PC-9 (cell line): Measurements from ENCODE around the gene USP9X. TPM values are rescaled to one million over a fixed set of nuclear protein-coding genes. Genes with fewer than 3 reads are reported as not detected.

Experiments used
- BruUV-seq: library from RNA; stranded (reverse); fragments of 400-500 nt; replicated peaks from 2 replicates; lab custom pipeline; 2021; lab: Mats Ljungman, UMichigan
- CTCF ChIA-PET: fragments of 300-600 bp; sonication (Branson Sonifier 250); formaldehyde crosslinking; loops from one replicate; lab custom pipeline; 2022; ENCODE audit warnings: antibody characterized with exemption; lab: Charles Lee
- POLR2A ChIA-PET: fragments of 300-600 bp; sonication (Branson Sonifier 250); formaldehyde crosslinking; loops from one replicate; lab custom pipeline; 2022; ENCODE audit warnings: antibody characterized with exemption; ENCODE audit not compliant: unreplicated experiment; lab: Charles Lee
- DNase-seq, 2 experiments: peaks; one replicate each; pipeline versions ENCODE4 v3.0.0 to v3.0.0-alpha.2; 2015 to 2022; ENCODE audit warnings: mixed read lengths in 1 of 2
- H2AFZ ChIP-seq: fragments of 200-600 bp; sonication (generic); 2 replicates; pipeline ENCODE4 v1.8.1; 2017; ENCODE audit warnings: antibody characterized with exemption
- H3F3A ChIP-seq: fragments of 200-600 bp; sonication (generic); 2 replicates; pipeline ENCODE4 v1.8.1; 2017; ENCODE audit warnings: antibody characterized with exemption, mild to moderate bottlenecking, low read depth; ENCODE audit not compliant: insufficient read depth
- H3K27ac ChIP-seq: fragments of 200-600 bp; sonication (generic); 2 replicates; pipeline ENCODE4 v1.6.1; 2016; ENCODE audit warnings: mixed run types
- H3K27me3 ChIP-seq: fragments of 200-600 bp; sonication (generic); 2 replicates; pipeline ENCODE4 v1.6.1; 2016; ENCODE audit warnings: low read depth, mixed run types; ENCODE audit not compliant: insufficient read depth
- H3K36me3 ChIP-seq: fragments of 200-600 bp; sonication (generic); 2 replicates; pipeline ENCODE4 v1.6.1; 2016; ENCODE audit warnings: low read depth, mixed run types
- H3K4me1 ChIP-seq: fragments of 200-600 bp; sonication (generic); replicated peaks from 2 replicates; pipeline ENCODE4 v1.6.1; 2016; ENCODE audit warnings: mixed run types; ENCODE audit not compliant: insufficient read depth
- H3K4me2 ChIP-seq: fragments of 200-600 bp; sonication (generic); 2 replicates; pipeline ENCODE4 v1.6.1; 2017; ENCODE audit warnings: mixed run types
- H3K4me3 ChIP-seq: fragments of 200-600 bp; sonication (generic); 2 replicates; pipeline ENCODE4 v1.6.1; 2016; ENCODE audit warnings: mixed run types
- H3K79me2 ChIP-seq: fragments of 200-600 bp; sonication (generic); 2 replicates; pipeline ENCODE4 v1.6.1; 2017; ENCODE audit warnings: low read depth, mixed run types
- H3K9me2 ChIP-seq: fragments of 200-600 bp; sonication (generic); 2 replicates; pipeline ENCODE4 v1.8.1; 2017; ENCODE audit warnings: mild to moderate bottlenecking; ENCODE audit not compliant: insufficient read depth
- H3K9me3 ChIP-seq: fragments of 200-600 bp; sonication (generic); 2 replicates; pipeline ENCODE4 v1.8.1; 2016; ENCODE audit warnings: low read depth; ENCODE audit not compliant: insufficient read depth
- H4K20me1 ChIP-seq: fragments of 200-600 bp; sonication (generic); 2 replicates; pipeline ENCODE4 v1.8.1; 2017; ENCODE audit not compliant: insufficient read depth
- EZH2 ChIP-seq: fragments of 200-600 bp; sonication (generic); IDR thresholded peaks from 2 replicates; pipeline ENCODE4 v1.8.0; 2017; ENCODE audit warnings: antibody characterized with exemption, low read depth
- intact Hi-C: fragments of 100-400 bp; cut with micrococcal nuclease; formaldehyde crosslinking; loops from one replicate; pipeline ENCODE4 v1.10.0; 2022; ENCODE audit not compliant: unreplicated experiment
- total RNA-seq: library from RNA; stranded (reverse); gene quantifications from 2 replicates; pipeline ENCODE4 v1.2.3, GENCODE V29; 2021
- TF ChIP-seq, protein P1 (sequence below): fragments of 200-600 bp; sonication (generic); conservative IDR thresholded peaks from 2 replicates; pipeline ENCODE4 v1.6.1; 2017; ENCODE audit warnings: mixed run types, antibody characterized with exemption, mild to moderate bottlenecking, moderate library complexity

Gene USP9X
- total RNA-seq, 1 experiment from 2014 or later = 43.2 TPM

DNA sequence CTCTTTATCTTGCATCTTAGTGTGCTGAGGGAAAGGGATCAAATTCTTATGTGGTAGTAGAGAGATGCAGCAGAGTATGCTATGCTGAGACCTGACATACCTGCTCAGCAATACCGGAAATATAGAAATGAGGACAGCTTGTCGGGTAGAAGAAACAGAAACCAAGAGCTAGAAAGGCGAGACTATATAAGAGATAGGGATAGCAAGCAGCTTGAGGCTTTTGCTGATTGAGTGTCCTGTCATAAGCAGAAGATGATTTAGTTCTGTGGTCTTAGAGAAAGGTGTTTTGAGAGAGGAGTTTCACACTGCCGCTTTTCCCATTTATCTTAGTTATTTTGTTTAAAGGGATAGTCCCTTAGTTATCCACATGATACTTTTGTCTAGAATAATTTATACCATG is 31.7 kb downstream of the USP9X start:
- no peaks in the 10 kb centered on the region for H3K36me3 ChIP-seq
- H3K27ac ChIP-seq = no peak overlapping the region
- intact Hi-C loops = loop anchor here (10.0 kb wide), 1 partner anchor 182 kb away; no protein-coding TSS in a partner anchor
- H3K9me2 ChIP-seq = no peaks in the 10 kb centered on the region
- H3K4me3 ChIP-seq = no peak overlapping the region
- CTCF ChIA-PET = interaction anchor here (0.7 kb wide), 1 partner anchor 31 kb away, joined by 7 read pairs; no protein-coding TSS in a partner anchor
- no TSS peak for BruUV-seq
- H2AFZ ChIP-seq = no peak overlapping the region
- DNase-seq = peak in 1 of 2 experiments; percentile 1
- no peaks in the 10 kb centered on the region for H3K4me1 ChIP-seq
- H3F3A ChIP-seq = no peaks in the 10 kb centered on the region
- no peak overlapping the region for H3K4me2 ChIP-seq
- TF ChIP-seq, protein P1, sequence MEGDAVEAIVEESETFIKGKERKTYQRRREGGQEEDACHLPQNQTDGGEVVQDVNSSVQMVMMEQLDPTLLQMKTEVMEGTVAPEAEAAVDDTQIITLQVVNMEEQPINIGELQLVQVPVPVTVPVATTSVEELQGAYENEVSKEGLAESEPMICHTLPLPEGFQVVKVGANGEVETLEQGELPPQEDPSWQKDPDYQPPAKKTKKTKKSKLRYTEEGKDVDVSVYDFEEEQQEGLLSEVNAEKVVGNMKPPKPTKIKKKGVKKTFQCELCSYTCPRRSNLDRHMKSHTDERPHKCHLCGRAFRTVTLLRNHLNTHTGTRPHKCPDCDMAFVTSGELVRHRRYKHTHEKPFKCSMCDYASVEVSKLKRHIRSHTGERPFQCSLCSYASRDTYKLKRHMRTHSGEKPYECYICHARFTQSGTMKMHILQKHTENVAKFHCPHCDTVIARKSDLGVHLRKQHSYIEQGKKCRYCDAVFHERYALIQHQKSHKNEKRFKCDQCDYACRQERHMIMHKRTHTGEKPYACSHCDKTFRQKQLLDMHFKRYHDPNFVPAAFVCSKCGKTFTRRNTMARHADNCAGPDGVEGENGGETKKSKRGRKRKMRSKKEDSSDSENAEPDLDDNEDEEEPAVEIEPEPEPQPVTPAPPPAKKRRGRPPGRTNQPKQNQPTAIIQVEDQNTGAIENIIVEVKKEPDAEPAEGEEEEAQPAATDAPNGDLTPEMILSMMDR = no peak
- no peak for TF ChIP-seq EZH2
- H3K79me2 ChIP-seq = peaks cover 60% of the 10 kb centered on the region
- H3K9me3 ChIP-seq = no peaks in the 10 kb centered on the region
- POLR2A ChIA-PET = interaction anchor here (0.5 kb wide), 3 partner anchors 30 to 192 kb away, joined by 4 to 11 read pairs (median 8); no protein-coding TSS in a partner anchor
- no peaks in the 10 kb centered on the region for H3K27me3 ChIP-seq
- H4K20me1 ChIP-seq = peaks cover 11% of the 10 kb centered on the region

DNA sequence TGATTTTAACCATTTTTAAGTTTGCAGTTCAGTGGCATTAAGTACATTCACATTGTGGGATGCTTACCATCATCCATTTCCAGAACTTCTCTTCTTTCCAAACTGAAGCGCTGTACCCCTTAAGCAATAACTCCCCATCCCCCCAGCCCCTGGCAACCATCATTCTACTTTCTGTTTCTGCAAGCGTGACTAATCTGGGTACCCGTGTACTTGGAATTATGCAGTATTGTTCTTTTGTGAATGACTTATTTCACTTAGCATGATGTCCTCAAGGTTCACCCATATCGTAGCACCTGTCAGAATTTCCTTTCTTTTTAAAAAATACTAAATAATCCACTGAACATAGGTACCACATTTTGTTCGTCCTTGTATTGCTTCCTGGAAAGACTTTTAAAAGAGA is 32.9 kb downstream of the USP9X start:
- Histone ChIP-seq H3K9me3 (no peaks in the 10 kb centered on the region), H3K4me3 (no peak overlapping the region), H3K27me3 (no peaks in the 10 kb centered on the region), H3K79me2 (peaks cover 66% of the 10 kb centered on the region), H3K4me1 (no peaks in the 10 kb centered on the region), H3K4me2 (no peak overlapping the region), H3K9me2 (no peaks in the 10 kb centered on the region), H3K36me3 (no peaks in the 10 kb centered on the region), H2AFZ (no peak overlapping the region), H3F3A (no peaks in the 10 kb centered on the region), H4K20me1 (peaks cover 11% of the 10 kb centered on the region), H3K27ac (no peak overlapping the region)
- no peak for DNase-seq
- no TSS peak for BruUV-seq
- intact Hi-C loops = loop anchor here (10.0 kb wide), 1 partner anchor 183 kb away; no protein-coding TSS in a partner anchor
- CTCF ChIA-PET = no interaction called here
- POLR2A ChIA-PET = no interaction called here
- TF ChIP-seq, protein P1 = no peak
- no peak for TF ChIP-seq EZH2

DNA sequence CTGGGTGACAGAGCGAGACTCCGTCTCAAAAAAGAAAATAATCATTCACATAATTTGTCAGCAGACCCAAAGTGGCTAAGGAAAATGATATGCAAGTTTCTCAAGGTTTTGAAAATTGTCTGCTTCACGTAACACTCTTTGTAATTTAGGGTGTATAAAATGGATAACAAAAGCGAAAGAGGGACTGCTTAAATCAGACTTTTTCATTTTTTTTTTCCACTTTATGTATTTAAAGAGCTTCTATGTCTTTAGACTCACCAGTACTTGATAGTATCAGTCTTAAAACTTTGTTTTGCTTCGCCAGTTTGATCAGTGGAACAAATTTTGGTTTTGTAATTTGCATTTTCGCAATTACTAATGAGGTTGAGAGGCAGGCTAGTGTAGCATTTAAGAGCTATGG is 34.6 kb downstream of the USP9X start:
- Histone ChIP-seq H3K27me3 (no peaks in the 10 kb centered on the region), H4K20me1 (peaks cover 7% of the 10 kb centered on the region), H3K4me1 (no peaks in the 10 kb centered on the region), H3K27ac (no peak overlapping the region), H3K9me2 (no peaks in the 10 kb centered on the region), H3K9me3 (no peaks in the 10 kb centered on the region), H2AFZ (no peak overlapping the region), H3F3A (no peaks in the 10 kb centered on the region), H3K79me2 (peaks cover 66% of the 10 kb centered on the region), H3K4me2 (no peak overlapping the region), H3K36me3 (no peaks in the 10 kb centered on the region), H3K4me3 (no peak overlapping the region)
- POLR2A ChIA-PET = no interaction called here
- no TSS peak for BruUV-seq
- CTCF ChIA-PET = no interaction called here
- TF ChIP-seq, protein P1 = no peak
- TF ChIP-seq EZH2 = no peak
- DNase-seq = no peak
- intact Hi-C loops = loop anchor here (10.0 kb wide), 1 partner anchor 185 kb away; no protein-coding TSS in a partner anchor
